GM18517 (cell line): ENCODE measurements around the gene PHF1.

ENCODE experiments used
- ATAC-seq: cut with Tn5 transposase; IDR thresholded peaks from one replicate; pipeline ENCODE4 v1.9.1; 2021; ENCODE audit warnings: mild to moderate bottlenecking, moderate library complexity; ENCODE audit not compliant: unreplicated experiment

The PHF1 gene

GRCh38 chr6:33430991-33431879 lies 20.4 kb downstream of the PHF1 start:
- no peak for ATAC-seq

- ATAC-seq, result no peak
Observed at GRCh38 chr6:33431880-33432541, 21.2 kb downstream of the PHF1 start.

DNA sequence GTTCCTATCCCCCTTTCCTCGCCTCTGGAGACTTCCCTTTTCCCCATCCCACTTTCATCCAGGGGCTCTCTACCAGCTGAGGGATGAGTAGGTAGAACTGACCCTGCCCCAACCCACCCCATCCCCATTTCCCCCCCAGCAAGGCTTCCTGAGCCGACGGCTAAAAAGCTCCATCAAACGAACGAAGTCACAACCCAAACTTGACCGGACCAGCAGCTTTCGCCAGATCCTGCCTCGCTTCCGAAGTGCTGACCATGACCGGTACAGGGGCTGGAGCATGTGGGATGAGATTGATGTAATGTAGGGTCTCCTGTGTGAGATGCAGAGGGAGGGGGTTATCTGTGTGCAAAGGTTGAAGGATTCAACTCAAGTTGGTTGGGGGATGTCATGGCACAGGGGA lies 21.7 kb downstream of the PHF1 start:
- no peak for ATAC-seq

DNA sequence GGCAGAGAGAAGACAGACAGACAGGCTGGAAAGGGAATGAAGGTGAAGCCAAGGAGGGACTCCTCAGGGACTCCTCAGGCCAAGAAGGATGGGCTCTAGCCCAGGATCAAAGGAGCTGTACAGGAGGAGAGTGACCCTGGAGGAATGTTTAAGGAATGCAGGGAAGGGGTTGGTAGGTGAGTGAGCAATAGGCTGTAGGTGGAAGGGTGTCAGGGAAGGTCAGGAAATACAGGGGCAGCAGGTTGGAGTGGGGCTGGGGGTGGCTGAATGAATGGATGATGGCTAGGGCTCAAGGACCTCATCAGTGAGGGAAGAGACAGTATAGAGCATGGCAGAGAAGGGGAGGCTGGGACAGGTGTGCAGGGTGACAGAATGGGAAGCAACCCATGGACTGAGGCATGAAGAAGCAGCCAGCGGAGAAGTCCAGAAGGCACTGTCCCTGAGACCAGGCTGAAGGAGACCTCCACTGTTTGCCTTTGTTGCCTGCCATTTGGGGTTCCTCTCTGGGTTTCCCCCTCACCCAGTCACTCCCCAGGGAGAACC lies 22.3 kb downstream of the PHF1 start:
- no peak for ATAC-seq

- ATAC-seq, result no peak
Observed at GRCh38 chr6:33433544-33434191, 22.9 kb downstream of the PHF1 start.

- no peak for ATAC-seq
Observed at GRCh38 chr6:33434961-33435360, 24.1 kb downstream of the PHF1 start.

DNA sequence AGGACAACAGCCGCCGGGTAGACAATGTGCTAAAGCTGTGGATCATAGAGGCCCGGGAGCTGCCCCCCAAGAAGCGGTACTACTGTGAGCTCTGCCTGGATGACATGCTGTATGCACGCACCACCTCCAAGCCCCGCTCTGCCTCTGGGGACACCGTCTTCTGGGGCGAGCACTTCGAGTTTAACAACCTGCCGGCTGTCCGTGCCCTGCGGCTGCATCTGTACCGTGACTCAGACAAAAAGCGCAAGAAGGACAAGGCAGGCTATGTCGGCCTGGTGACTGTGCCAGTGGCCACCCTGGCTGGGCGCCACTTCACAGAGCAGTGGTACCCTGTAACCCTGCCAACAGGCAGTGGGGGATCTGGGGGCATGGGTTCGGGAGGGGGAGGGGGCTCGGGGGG lies 26.9 kb downstream of the PHF1 start:
- ATAC-seq, result no peak

DNA sequence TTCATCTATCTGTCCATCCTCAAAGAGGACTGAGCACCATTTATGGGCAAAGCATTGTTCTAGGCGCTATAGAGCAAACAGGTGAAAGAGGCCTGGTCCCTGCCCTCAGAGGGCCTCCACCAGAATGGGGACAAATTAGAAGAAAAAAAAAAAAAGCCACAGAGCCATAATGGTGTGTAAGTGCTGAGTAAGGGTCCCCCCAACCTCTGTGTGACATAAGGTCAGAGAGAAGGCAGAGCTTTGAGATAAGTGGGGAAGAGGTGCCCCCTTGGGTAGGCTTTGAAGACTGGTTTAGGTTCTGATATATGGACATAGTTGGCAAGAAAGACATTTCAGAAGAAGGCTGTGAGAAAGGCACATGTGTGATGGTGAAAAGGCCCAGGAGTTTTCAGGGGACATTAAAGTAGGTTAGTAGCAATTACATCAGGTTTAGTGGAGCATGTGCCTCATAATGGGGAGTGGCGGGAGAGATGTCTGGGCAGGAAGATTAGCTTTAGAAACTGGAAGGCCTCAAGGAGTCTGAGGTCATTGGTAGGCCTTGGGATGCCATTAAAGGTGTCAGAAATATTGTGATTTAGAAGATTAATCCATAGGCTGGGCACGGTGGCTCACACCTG lies 28.3 kb downstream of the PHF1 start:
- no peak for ATAC-seq

GRCh38 chr6:33439956-33440648 lies 29.3 kb downstream of the PHF1 start:
- no peak for ATAC-seq

- ATAC-seq, result no peak
Observed at GRCh38 chr6:33440649-33441309, 30.0 kb downstream of the PHF1 start.

GRCh38 chr6:33441457-33441856 lies 30.6 kb downstream of the PHF1 start:
- no peak for ATAC-seq

DNA sequence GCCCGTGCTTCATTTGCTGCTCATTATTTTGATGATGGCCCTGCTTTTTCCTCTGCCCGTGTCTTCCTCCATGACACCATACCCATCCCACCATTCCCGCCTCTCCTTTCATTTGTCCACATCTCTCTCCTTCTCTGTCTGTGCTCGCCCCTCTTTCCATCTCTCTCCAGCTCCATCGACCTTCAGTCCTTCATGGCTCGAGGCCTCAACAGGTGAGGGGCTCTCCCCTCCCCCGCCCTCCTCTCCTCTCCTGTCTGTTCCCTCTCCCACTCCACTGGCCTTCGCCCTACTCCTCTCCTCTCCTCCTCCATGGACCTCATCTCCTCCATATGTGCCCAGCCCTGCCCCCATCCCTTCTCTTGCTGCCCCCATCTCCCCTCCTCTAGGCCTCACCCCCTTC lies 31.5 kb downstream of the PHF1 start:
- no peak for ATAC-seq

- ATAC-seq, result no peak
Observed at GRCh38 chr6:33443025-33443424, 32.2 kb downstream of the PHF1 start.

DNA sequence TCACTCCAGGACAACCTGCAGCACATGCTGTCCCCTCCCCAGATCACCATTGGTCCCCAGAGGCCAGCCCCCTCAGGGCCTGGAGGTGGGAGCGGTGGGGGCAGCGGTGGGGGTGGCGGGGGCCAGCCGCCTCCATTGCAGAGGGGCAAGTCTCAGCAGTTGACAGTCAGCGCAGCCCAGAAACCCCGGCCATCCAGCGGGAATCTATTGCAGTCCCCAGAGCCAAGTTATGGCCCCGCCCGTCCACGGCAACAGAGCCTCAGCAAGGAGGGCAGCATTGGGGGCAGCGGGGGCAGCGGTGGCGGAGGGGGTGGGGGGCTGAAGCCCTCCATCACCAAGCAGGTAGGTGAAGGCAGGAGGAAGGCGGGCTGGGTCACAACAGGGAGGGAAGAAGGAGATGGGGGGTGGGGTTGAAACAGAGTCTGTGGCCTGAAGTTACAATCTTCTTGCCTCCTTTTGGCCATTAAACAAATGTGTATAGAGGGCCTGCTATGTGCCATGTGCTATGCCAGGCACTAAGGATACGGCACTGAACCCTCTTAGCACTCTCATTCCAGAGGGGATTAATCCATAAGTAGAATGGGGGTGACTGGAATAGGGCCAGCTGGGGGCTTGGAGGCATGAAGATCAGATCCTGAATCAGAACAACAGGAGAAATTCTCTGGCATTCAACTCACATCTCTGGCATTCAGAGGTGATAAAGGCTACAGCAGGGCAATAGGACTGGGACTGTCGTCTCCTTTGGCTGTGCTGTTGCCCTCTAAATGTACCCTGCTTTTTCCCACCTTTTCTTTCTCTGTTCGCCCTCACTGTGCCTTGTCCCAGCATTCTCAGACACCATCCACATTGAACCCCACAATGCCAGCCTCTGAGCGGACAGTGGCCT lies 33.0 kb downstream of the PHF1 start:
- ATAC-seq, result no peak

DNA sequence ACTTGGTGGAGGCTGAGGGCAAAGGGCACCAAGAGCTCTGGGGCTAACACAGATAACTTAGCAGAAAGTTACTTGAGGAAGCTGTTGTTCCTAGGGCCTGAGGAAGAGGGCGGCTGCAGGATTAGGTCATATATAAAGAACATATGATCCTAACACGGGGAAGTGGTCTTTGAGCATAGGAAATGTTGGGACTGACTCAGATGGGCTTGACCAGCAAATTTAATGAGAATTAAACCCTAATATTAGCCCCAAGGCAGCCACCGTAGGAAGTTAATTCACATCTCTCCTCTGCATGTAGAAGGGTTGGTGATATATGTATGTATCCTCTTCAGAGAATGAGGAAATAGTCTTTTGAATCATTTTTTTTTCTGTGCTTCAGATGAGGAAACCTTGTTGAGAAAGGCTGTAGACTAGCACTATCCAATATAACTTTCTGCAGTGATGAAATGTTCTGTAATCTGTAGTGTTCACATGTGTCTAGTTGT lies 34.3 kb downstream of the PHF1 start:
- no peak for ATAC-seq

GRCh38 chr6:33446356-33446755 lies 35.5 kb downstream of the PHF1 start:
- no peak for ATAC-seq

- no peak for ATAC-seq
Observed at GRCh38 chr6:33450434-33450833, 39.6 kb downstream of the PHF1 start.

DNA sequence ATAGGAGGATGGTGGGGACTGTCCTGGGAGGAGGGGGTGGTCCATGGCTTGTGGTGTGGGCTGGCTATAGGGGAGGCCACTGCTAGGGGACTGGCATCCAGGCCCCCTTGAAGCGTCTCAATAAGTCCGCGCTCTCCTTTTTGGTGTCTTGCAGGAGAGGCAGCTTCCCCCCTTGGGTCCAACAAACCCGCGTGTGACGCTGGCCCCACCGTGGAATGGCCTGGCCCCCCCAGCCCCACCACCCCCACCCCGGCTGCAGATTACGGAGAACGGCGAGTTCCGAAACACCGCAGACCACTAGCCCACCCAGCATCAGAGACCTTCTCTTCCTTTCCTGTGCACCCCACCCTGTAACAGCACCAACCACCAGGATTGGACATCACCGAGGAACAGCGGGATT lies 40.8 kb downstream of the PHF1 start:
- no peak for ATAC-seq

DNA sequence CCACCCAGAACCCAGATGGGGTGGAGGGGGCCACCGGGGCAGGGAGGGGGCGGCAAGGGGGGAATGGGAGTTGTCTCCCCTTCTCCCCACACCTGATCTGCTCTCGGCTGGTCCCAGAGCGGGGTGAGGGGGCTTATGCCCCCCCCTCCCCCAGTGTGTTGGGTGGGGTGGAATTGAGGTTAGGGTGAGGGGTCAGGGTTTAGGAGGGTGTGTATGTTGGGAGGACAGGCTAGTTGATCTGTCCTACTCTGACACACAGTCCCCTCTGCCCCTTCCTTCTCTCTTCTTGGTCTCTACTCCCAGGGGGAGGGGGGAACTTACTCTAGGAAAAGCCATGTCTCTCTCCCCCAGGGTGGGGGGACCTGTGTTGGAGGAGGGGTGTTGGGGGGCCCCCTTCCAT lies 41.7 kb downstream of the PHF1 start:
- ATAC-seq, result no peak
